NCI-H510A treated with DMSO at 0.1 percent for 48 hours (cell line): Measurements from ENCODE around the gene TUBGCP6.

Experiments used
- DNase-seq: peaks from one replicate; lab custom pipeline; 2025; lab: John Stamatoyannopoulos, UW

TUBGCP6 gene

GRCh38 chr22:50250555-50251476 lies 6.0 kb upstream of the TUBGCP6 start, which contains the start of gene HDAC10:
Gene HDAC10 (minus strand): TSS chr22:50251265. CDS start chr22:50251032, 233 bp downstream.
- DNase-seq = peak; percentile 38

- no peak for DNase-seq
Observed at GRCh38 chr22:50250249-50250554, 5.4 kb upstream of the TUBGCP6 start.

GRCh38 chr22:50249341-50250248 lies 4.8 kb upstream of the TUBGCP6 start:
- no peak for DNase-seq

GRCh38 chr22:50248196-50249081 lies 3.6 kb upstream of the TUBGCP6 start:
- DNase-seq = no peak

GRCh38 chr22:50247748-50248147 lies 2.9 kb upstream of the TUBGCP6 start:
- DNase-seq = peak; percentile 64

GRCh38 chr22:50246242-50247175 lies 1.7 kb upstream of the TUBGCP6 start:
- no peak for DNase-seq

GRCh38 chr22:50245214-50246072 lies 620 bp upstream of the TUBGCP6 start:
- no peak for DNase-seq

- DNase-seq = no peak
Observed at GRCh38 chr22:50243685-50244419, 971 bp downstream of the TUBGCP6 start.

- no peak for DNase-seq
Observed at GRCh38 chr22:50242406-50242949, 2.3 kb downstream of the TUBGCP6 start.

- no peak for DNase-seq
Observed at GRCh38 chr22:50238755-50239154, 6.1 kb downstream of the TUBGCP6 start.

GRCh38 chr22:50236731-50237409 lies 8.0 kb downstream of the TUBGCP6 start:
- DNase-seq = no peak

- no peak for DNase-seq
Observed at GRCh38 chr22:50233223-50233622, 11.6 kb downstream of the TUBGCP6 start.

- DNase-seq = no peak
Observed at GRCh38 chr22:50232481-50233151, 12.2 kb downstream of the TUBGCP6 start.

- DNase-seq = no peak
Observed at GRCh38 chr22:50229370-50229769, 15.5 kb downstream of the TUBGCP6 start.

GRCh38 chr22:50228366-50228765 lies 16.5 kb downstream of the TUBGCP6 start:
- no peak for DNase-seq

GRCh38 chr22:50227579-50228215 lies 17.1 kb downstream of the TUBGCP6 start:
- DNase-seq = no peak

GRCh38 chr22:50226875-50227165 lies 18.0 kb downstream of the TUBGCP6 start:
- no peak for DNase-seq
